GM21528 (cell line): ENCODE results near the gene CMC2.

Source experiments
- ATAC-seq: cut with Tn5 transposase; IDR thresholded peaks from one replicate; pipeline ENCODE4 v1.9.1; 2021; ENCODE audit warnings: mild to moderate bottlenecking, moderate library complexity; ENCODE audit not compliant: unreplicated experiment, low FRiP score

CMC2 gene

GRCh38 chr16:81003610-81004460 lies 2.9 kb downstream of the CMC2 start:
- ATAC-seq: no peak

GRCh38 chr16:81003064-81003463 lies 3.6 kb downstream of the CMC2 start:
- no peak for ATAC-seq

GRCh38 chr16:81001330-81001729 lies 5.4 kb downstream of the CMC2 start:
- no peak for ATAC-seq

- no peak for ATAC-seq
Measured at GRCh38 chr16:81000873-81001272, 5.8 kb downstream of the CMC2 start.

- no peak for ATAC-seq
Measured at GRCh38 chr16:80997964-80998620, 8.6 kb downstream of the CMC2 start.

GRCh38 chr16:80997139-80997798 lies 9.4 kb downstream of the CMC2 start:
- peak; percentile 74 for ATAC-seq

GRCh38 chr16:80996688-80997138 lies 10.0 kb downstream of the CMC2 start:
- peak; percentile 32 for ATAC-seq

- no peak for ATAC-seq
Measured at GRCh38 chr16:80994451-80994850, 12.2 kb downstream of the CMC2 start.

GRCh38 chr16:80993834-80994233 lies 12.9 kb downstream of the CMC2 start:
- no peak for ATAC-seq

GRCh38 chr16:80993307-80993706 lies 13.4 kb downstream of the CMC2 start:
- no peak for ATAC-seq

- ATAC-seq: no peak
Measured at GRCh38 chr16:80992676-80993293, 13.9 kb downstream of the CMC2 start.

- ATAC-seq: no peak
Measured at GRCh38 chr16:80991792-80992430, 14.8 kb downstream of the CMC2 start.

- no peak for ATAC-seq
Measured at GRCh38 chr16:80990978-80991377, 15.7 kb downstream of the CMC2 start.

GRCh38 chr16:80990577-80990976 lies 16.1 kb downstream of the CMC2 start:
- no peak for ATAC-seq

GRCh38 chr16:80989801-80990200 lies 16.9 kb downstream of the CMC2 start:
- no peak for ATAC-seq

GRCh38 chr16:80988756-80989155 lies 17.9 kb downstream of the CMC2 start:
- ATAC-seq: no peak

GRCh38 chr16:80986557-80986956 lies 20.1 kb downstream of the CMC2 start:
- ATAC-seq: no peak

GRCh38 chr16:80985611-80986010 lies 21.1 kb downstream of the CMC2 start:
- ATAC-seq: no peak

- ATAC-seq: no peak
Measured at GRCh38 chr16:80984124-80984892, 22.4 kb downstream of the CMC2 start.

- no peak for ATAC-seq
Measured at GRCh38 chr16:80982646-80983045, 24.0 kb downstream of the CMC2 start.
